HepG2 (cell line): ENCODE data around the gene BORCS5. TPM values are rescaled to one million over a fixed set of nuclear protein-coding genes. Genes with fewer than 3 reads are reported as not detected.

Experiments used
- BHLHE40 ChIP-seq: IDR thresholded peaks from 2 replicates; pipeline ENCODE4 v1.6.1; 2011; ENCODE audit warnings: low read length, improper control_type of control experiment
- BRCA1 ChIP-seq: sonication (generic); formaldehyde crosslinking; IDR thresholded peaks from 2 replicates; pipeline ENCODE4 v1.4.0; 2020; ENCODE audit warnings: missing genetic modification reagents
- DNMT1 ChIP-seq: sonication (generic); formaldehyde crosslinking; IDR thresholded peaks from 2 replicates; pipeline ENCODE4 v1.5.1; 2020; ENCODE audit warnings: mild to moderate bottlenecking, missing genetic modification reagents
- GTF2F1 ChIP-seq: fragments of 150-350 bp; IDR thresholded peaks from 2 replicates; pipeline ENCODE4 v1.6.1; 2014; ENCODE audit warnings: low read length
- HMG20A ChIP-seq: IDR thresholded peaks from 2 replicates; pipeline ENCODE4 v1.6.1; 2016; ENCODE audit warnings: borderline replicate concordance
- HOXA5 ChIP-seq: sonication (generic); formaldehyde crosslinking; IDR thresholded peaks from 2 replicates; pipeline ENCODE4 v1.4.0; 2020; ENCODE audit warnings: missing genetic modification reagents
- KDM2A ChIP-seq: sonication (generic); formaldehyde crosslinking; IDR thresholded peaks from 2 replicates; pipeline ENCODE4 v1.4.0; 2020; ENCODE audit warnings: low read depth, missing genetic modification reagents, borderline replicate concordance
- KDM4B ChIP-seq: sonication (generic); formaldehyde crosslinking; IDR thresholded peaks from 2 replicates; pipeline ENCODE4 v1.4.0; 2020; ENCODE audit warnings: missing genetic modification reagents
- MAFK ChIP-seq, 2 experiments: IDR thresholded peaks in 1 of 2; conservative IDR thresholded peaks in 1 of 2; 2 replicates each; pipeline ENCODE4 v1.6.1; 2011; ENCODE audit warnings: improper control_type of control experiment in 2 of 2, low read length in 2 of 2
- MEIS1 ChIP-seq: sonication (generic); formaldehyde crosslinking; IDR thresholded peaks from 2 replicates; pipeline ENCODE4 v1.9.0; 2021; ENCODE audit warnings: mild to moderate bottlenecking, missing genetic modification reagents, moderate library complexity, borderline replicate concordance
- NCOA1 ChIP-seq: sonication (generic); formaldehyde crosslinking; IDR thresholded peaks from 2 replicates; pipeline ENCODE4 v1.9.0; 2021; ENCODE audit warnings: missing genetic modification reagents
- NFRKB ChIP-seq: fragments of 450-650 bp; IDR thresholded peaks from 2 replicates; pipeline ENCODE4 v1.6.1; 2017
- ONECUT2 ChIP-seq: sonication (generic); formaldehyde crosslinking; IDR thresholded peaks from 2 replicates; pipeline ENCODE4 v1.4.0; 2020; ENCODE audit warnings: missing genetic modification reagents
- PHF5A ChIP-seq: IDR thresholded peaks from one replicate; pipeline ENCODE4 v1.6.1; 2018; ENCODE audit warnings: low read depth, missing genetic modification reagents; ENCODE audit not compliant: unreplicated experiment
- RFXANK ChIP-seq: IDR thresholded peaks from 2 replicates; pipeline ENCODE4 v1.6.1; 2016
- SETDB1 ChIP-seq: sonication (generic); formaldehyde crosslinking; IDR thresholded peaks from 2 replicates; pipeline ENCODE4 v1.5.1; 2020; ENCODE audit warnings: missing genetic modification reagents, mild to moderate bottlenecking, borderline replicate concordance
- SUZ12 ChIP-seq: fragments of 150-350 bp; IDR thresholded peaks from 2 replicates; pipeline ENCODE4 v1.6.1; 2014; ENCODE audit warnings: low read depth, low read length
- ZBTB21 ChIP-seq: sonication (generic); formaldehyde crosslinking; IDR thresholded peaks from 2 replicates; pipeline ENCODE4 v1.4.0; 2020; ENCODE audit warnings: missing genetic modification reagents
- ZBTB7A ChIP-seq: sonication (generic); formaldehyde crosslinking; IDR thresholded peaks from 2 replicates; pipeline ENCODE4 v1.8.0; 2022; ENCODE audit warnings: mild to moderate bottlenecking, missing genetic modification reagents
- ZEB1 ChIP-seq: IDR thresholded peaks from 2 replicates; pipeline ENCODE4 v1.6.1; 2012; ENCODE audit warnings: mild to moderate bottlenecking, low read depth, inconsistent platforms; ENCODE audit not compliant: insufficient replicate concordance
- ZFAT ChIP-seq: sonication (generic); formaldehyde crosslinking; conservative IDR thresholded peaks from 2 replicates; pipeline ENCODE4 v1.8.1; 2023; ENCODE audit warnings: missing genetic modification reagents, inconsistent platforms
- ZNF264 ChIP-seq: sonication (generic); formaldehyde crosslinking; IDR thresholded peaks from 2 replicates; pipeline ENCODE4 v1.4.0; 2020; ENCODE audit warnings: missing genetic modification reagents
- ZNF335 ChIP-seq: sonication (generic); formaldehyde crosslinking; IDR thresholded peaks from 2 replicates; pipeline ENCODE4 v1.4.0; 2020; ENCODE audit warnings: missing genetic modification reagents
- ZNF431 ChIP-seq: sonication (generic); formaldehyde crosslinking; IDR thresholded peaks from 2 replicates; pipeline ENCODE4 v1.9.0; 2022; ENCODE audit warnings: missing genetic modification reagents, low read depth, mild to moderate bottlenecking, borderline replicate concordance
- ZNF546 ChIP-seq: sonication (generic); formaldehyde crosslinking; conservative IDR thresholded peaks from 2 replicates; pipeline ENCODE4 v1.8.1; 2023; ENCODE audit warnings: mild to moderate bottlenecking, missing genetic modification reagents
- ZNF577 ChIP-seq: sonication (generic); formaldehyde crosslinking; IDR thresholded peaks from 2 replicates; pipeline ENCODE4 v1.4.0; 2020; ENCODE audit warnings: mild to moderate bottlenecking, low read depth, missing genetic modification reagents, borderline replicate concordance
- ZNF607 ChIP-seq: sonication (generic); formaldehyde crosslinking; IDR thresholded peaks from 2 replicates; pipeline ENCODE4 v1.5.1; 2020; ENCODE audit warnings: missing genetic modification reagents, mild to moderate bottlenecking, borderline replicate concordance
- ZNF678 ChIP-seq: sonication (generic); formaldehyde crosslinking; IDR thresholded peaks from 2 replicates; pipeline ENCODE4 v1.4.0; 2020; ENCODE audit warnings: mild to moderate bottlenecking, missing genetic modification reagents
- ZNF879 ChIP-seq: sonication (generic); formaldehyde crosslinking; IDR thresholded peaks from 2 replicates; pipeline ENCODE4 v1.8.1; 2023; ENCODE audit warnings: missing genetic modification reagents
- polyA plus RNA-seq, 8 experiments: library from polyadenylated mRNA; depleted of rRNA in 3 of 8; stranded (reverse) in 7 of 8; unstranded in 1 of 8; fragments of >200 nt; fragmentation: Illumina TruSeq in 4 of 8; extraction: Trizol in 4 of 8; gene quantifications; 2 replicates each; pipeline versions ENCODE4 v1.2.1 to v1.2.3, GENCODE V29; 2011 to 2016; ENCODE audit warnings: low read depth in 4 of 8, missing spikeins in 1 of 8, mixed read lengths in 1 of 8; ENCODE audit not compliant: insufficient read depth in 1 of 8
- total RNA-seq, 5 experiments: library from RNA; depleted of rRNA; stranded (reverse); fragments of >200 nt; fragmentation: Illumina TruSeq; extraction: Trizol; gene quantifications; 2 replicates each; pipeline ENCODE4 v1.2.3, GENCODE V29; 2016; ENCODE audit warnings: low read depth in 1 of 5
- TF ChIP-seq, protein P1 (sequence below): sonication (generic); formaldehyde crosslinking; IDR thresholded peaks from 2 replicates; pipeline ENCODE4 v1.8.1; 2023; ENCODE audit warnings: mild to moderate bottlenecking, moderate library complexity, missing genetic modification reagents
- TF ChIP-seq, protein P2 (sequence below): sonication (generic); formaldehyde crosslinking; IDR thresholded peaks from 2 replicates; pipeline ENCODE4 v1.8.1; 2023; ENCODE audit warnings: missing genetic modification reagents, mild to moderate bottlenecking, borderline replicate concordance
- TF ChIP-seq, protein P3 (sequence below): sonication (generic); formaldehyde crosslinking; IDR thresholded peaks from 2 replicates; pipeline ENCODE4 v1.5.1; 2020; ENCODE audit warnings: missing genetic modification reagents, mild to moderate bottlenecking, borderline replicate concordance

The BORCS5 gene
- total and polyA plus RNA-seq, 2 of the 13 experiments (the other 11 are each of a cell fraction or from before 2014, with no cell fraction given): 3.9 to 4.7 TPM

DNA sequence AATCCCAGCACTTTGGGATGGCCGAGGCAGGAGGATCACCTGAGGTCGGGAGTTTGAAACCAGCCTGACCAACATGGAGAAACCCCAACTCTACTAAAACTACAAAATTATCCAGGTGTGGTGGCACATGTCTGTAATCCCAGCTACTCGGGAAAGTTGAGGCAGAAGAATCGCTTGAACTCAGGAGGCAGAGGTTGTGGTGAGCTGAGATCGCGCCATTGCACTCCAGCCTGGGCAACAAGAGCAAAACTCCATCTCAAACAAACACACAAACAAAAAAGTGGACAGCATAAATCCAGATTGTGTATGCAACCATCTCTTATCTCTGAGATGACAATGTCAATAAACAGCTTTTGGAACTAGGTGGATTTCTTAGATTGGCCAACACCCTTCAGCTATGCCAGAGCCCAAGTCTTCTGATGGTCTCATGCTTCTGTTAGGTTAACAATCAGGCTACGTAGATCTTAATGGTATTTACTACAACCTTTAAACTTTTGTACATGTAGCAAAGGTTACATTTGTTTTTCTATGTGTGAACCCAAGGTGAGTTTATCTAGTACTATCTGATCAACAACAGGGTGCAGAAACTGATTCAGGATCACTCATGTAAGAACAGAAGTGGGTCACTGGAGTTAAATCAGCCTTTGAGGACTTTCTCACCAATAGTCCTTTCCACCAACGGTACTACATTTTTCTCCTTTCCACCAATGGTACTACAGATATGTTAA is 132.1 kb downstream of the BORCS5 start (continued):
- no peak for TF ChIP-seq SUZ12
- no peak for TF ChIP-seq ZNF678 (CRISPR knock-in tag)
- no peak for TF ChIP-seq MAFK (conservative IDR thresholded peaks at IDR 0.05 in 1 of 2, IDR thresholded peaks at IDR 0.05 in 1 of 2; ENCODE audit: low read length in 2 of 2)
- TF ChIP-seq, protein P1, sequence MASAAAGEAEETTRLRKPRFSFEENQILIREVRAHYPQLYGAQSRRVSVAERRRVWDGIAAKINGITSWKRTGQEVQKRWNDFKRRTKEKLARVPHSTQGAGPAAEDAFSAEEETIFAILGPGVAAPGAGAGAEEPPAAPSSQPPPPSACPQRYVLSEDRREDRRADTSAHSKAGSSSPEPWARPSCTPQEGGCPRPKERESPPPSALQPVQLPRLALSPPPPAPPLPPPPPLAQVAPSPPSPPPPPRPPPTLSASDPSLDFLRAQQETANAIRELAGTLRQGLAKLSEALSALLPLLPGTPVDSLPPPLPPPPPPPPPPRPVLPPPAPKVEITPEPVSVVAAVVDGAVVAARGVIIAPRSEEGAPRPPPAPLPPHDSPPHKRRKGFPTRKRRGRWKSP: no peak
- TF ChIP-seq ZNF431 (CRISPR knock-in tag): no peak
- TF ChIP-seq ZNF607 (CRISPR knock-in tag): no peak
- TF ChIP-seq ZNF577 (CRISPR knock-in tag): no peak
- no peak for TF ChIP-seq ONECUT2 (CRISPR knock-in tag)
- no peak for TF ChIP-seq ZNF264
- TF ChIP-seq ZFAT (CRISPR knock-in tag): no peak
- no peak for TF ChIP-seq RFXANK (CRISPR knock-in tag)
- TF ChIP-seq KDM2A (CRISPR knock-in tag): no peak
- TF ChIP-seq HOXA5 (CRISPR knock-in tag): no peak
- peak; percentile 40; the same call in 1 of the 2 replicates for TF ChIP-seq HMG20A (CRISPR knock-in tag)
- TF ChIP-seq KDM4B (CRISPR knock-in tag): no peak
- 0 out of 2 replicates have a peak, but pooled peaks have one; percentile 25 for TF ChIP-seq NCOA1
- no peak for TF ChIP-seq DNMT1 (CRISPR knock-in tag)
- TF ChIP-seq ZNF546 (CRISPR knock-in tag): no peak
- TF ChIP-seq NFRKB: no peak
- no peak for TF ChIP-seq ZBTB7A (CRISPR knock-in tag)
- TF ChIP-seq, protein P2, sequence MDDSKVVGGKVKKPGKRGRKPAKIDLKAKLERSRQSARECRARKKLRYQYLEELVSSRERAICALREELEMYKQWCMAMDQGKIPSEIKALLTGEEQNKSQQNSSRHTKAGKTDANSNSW (CRISPR knock-in tag): no peak
- no peak for TF ChIP-seq SETDB1
- no peak for TF ChIP-seq ZNF879 (CRISPR knock-in tag)
- peak; percentile 18 for TF ChIP-seq PHF5A (CRISPR knock-in tag)
- TF ChIP-seq, protein P3, sequence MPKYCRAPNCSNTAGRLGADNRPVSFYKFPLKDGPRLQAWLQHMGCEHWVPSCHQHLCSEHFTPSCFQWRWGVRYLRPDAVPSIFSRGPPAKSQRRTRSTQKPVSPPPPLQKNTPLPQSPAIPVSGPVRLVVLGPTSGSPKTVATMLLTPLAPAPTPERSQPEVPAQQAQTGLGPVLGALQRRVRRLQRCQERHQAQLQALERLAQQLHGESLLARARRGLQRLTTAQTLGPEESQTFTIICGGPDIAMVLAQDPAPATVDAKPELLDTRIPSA (CRISPR knock-in tag): no peak
- TF ChIP-seq ZEB1: peak; percentile 40
- TF ChIP-seq BHLHE40: no peak
- TF ChIP-seq GTF2F1: no peak
- TF ChIP-seq BRCA1: no peak
- TF ChIP-seq ZNF335 (CRISPR knock-in tag): no peak
- TF ChIP-seq ZBTB21 (CRISPR knock-in tag): no peak
- TF ChIP-seq MEIS1 (CRISPR knock-in tag): no peak
